ENCODE results near the gene MDM4. TPM values are rescaled to one million over a fixed set of nuclear protein-coding genes. Genes with fewer than 3 reads are reported as not detected.

The MDM4 gene
- total and polyA plus RNA-seq, 7 donors = 5.0 to 67.0 (median 33.4) TPM

- Histone ChIP-seq H3K36me3 (ENCODE audit: insufficient read depth in 1 of 2, low read depth in 1 of 2) (no peaks in the 10 kb centered on the region), H3K27me3 (ENCODE audit: insufficient read depth in 3 of 3, low read length in 2 of 3) (no peaks in the 10 kb centered on the region), H3K9me3 (no peaks in the 10 kb centered on the region), H3K27ac (no peak overlapping the region), H3K4me1 (no peaks in the 10 kb centered on the region), H3K4me3 (no peak overlapping the region)
- 46 to 62% (median 53%) methylated on average over 3 of the region's 3 CpGs for WGBS, 3 donors
- DNase-seq (no peak), ATAC-seq (no peak)
- intact Hi-C loops (cut with DNase I) = no loop called here
- no peak for TF ChIP-seq CTCF (IDR thresholded peaks at IDR 0.05)
These were observed 75.4 kb downstream of the MDM4 start for GRCh38 chr1:204591473-204592090.

DNA sequence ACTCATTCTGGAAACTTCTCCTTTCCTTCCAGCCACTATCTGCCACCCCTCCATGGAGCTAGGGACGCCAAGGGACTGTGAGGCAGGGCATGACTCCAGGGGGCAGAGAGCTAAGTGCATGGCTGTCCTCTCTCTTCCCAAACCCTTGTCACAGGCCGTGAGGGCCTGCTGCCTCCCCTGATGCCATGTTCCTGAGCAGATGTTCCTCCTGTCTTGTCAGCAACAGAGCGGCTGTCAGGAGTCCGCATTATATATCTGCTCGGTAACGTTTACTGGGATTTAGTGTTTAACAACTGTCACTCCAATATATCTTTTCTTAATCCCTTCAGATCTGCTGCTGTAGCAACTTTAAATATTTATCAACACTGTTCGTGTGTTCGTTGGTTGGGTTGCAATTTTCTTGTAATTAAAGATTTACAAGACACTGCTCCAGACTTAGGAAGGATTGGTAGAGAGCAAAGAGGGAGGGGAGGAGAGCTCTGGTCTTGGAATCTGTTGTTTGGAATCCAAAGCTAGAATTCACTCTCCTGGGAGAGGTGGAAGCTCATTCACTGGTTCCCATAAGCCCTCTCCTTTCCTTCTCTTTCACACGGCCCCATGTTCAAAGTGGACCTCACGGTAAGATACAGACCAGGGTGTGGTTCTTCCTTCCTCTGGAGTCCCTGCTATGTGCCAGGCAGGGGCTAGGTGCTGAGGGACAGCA lies 76.2 kb downstream of the MDM4 start:
- DNase-seq (no peak), ATAC-seq (no peak)
- no peak for TF ChIP-seq CTCF (IDR thresholded peaks at IDR 0.05)
- intact Hi-C loops (cut with DNase I) = no loop called here
- WGBS, 3 donors = 23 to 29% (median 29%) methylated on average over 10 of the region's 10 CpGs
- Histone ChIP-seq H3K27ac (no peak overlapping the region), H3K9me3 (no peaks in the 10 kb centered on the region), H3K27me3 (ENCODE audit: insufficient read depth in 3 of 3, low read length in 2 of 3) (no peaks in the 10 kb centered on the region), H3K4me3 (no peak overlapping the region), H3K36me3 (ENCODE audit: insufficient read depth in 1 of 2, low read depth in 1 of 2) (no peaks in the 10 kb centered on the region), H3K4me1 (no peaks in the 10 kb centered on the region)

DNA sequence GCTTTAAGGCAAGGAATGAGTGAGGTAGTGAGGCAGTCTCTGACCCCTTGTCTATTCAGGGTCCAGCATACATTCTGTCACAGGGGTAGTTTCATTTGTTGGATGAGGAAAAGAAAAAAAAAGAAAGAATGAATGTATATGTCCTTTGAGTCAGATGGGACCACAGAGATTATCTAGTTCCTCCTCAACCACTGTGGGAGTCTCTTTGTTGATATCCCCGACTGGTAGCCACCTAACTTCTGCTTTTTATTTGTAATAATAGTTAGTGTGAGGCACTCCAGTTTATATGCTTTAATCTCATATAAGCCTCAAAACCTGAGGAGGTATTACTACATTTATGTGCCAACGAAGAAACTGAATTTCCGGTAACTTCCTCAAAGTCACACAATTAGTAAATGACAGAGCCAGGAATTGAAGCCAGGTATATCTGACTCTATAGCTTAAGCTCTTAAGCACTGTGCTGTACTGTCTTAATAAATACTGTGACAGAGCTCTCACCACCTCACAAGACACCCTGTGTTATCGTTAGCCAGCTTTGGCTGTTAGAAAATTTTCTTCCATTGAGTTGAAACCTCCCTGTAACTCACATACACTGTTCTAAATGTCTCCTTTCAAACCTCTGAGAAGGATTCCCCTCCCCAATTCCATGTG lies 82.2 kb downstream of the MDM4 start:
- no peaks in the 10 kb centered on the region for H3K36me3 ChIP-seq (ENCODE audit: insufficient read depth in 1 of 2, low read depth in 1 of 2)
- TF ChIP-seq CTCF (IDR thresholded peaks at IDR 0.05) = no peak
- DNase-seq (no peak), ATAC-seq (no peak)
- no peak overlapping the region for H3K27ac ChIP-seq
- H3K4me1 ChIP-seq = no peaks in the 10 kb centered on the region
- intact Hi-C loops (cut with DNase I) = no loop called here
- WGBS, 3 donors = 80 to 88% (median 83%) methylated on average over 4 of the region's 4 CpGs
- no peaks in the 10 kb centered on the region for H3K9me3 ChIP-seq
- no peak overlapping the region for H3K4me3 ChIP-seq
- H3K27me3 ChIP-seq (ENCODE audit: insufficient read depth in 3 of 3, low read length in 2 of 3) = no peaks in the 10 kb centered on the region

DNA sequence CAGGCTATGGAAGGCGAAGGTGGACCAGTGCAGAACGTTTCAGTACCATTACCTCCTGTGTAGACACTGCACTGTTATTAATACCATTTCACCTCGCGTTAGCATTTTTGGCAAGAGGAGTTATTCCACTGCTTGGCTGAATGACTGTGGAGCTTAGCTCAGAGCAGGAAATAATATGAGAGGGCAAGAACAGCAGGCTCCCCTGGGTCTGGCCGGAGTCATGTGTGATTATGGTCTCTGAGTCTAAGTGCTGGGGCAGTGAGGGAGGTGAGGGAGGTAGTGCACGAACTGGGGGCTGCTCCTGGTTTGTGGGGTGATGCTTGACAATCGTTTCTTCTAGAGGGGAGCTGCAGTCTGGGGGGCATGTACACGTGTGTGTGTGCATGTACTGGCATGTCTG lies 82.9 kb downstream of the MDM4 start:
- WGBS, 3 donors = 52 to 55% (median 54%) methylated on average over 8 of the region's 8 CpGs

More for the DNA sequence above, 82.9 kb downstream of the MDM4 start:
- intact Hi-C loops (cut with DNase I) = no loop called here
- no peak overlapping the region for H3K27ac ChIP-seq
- no peak overlapping the region for H3K4me3 ChIP-seq
- TF ChIP-seq CTCF (IDR thresholded peaks at IDR 0.05) = no peak
- H3K4me1 ChIP-seq = no peaks in the 10 kb centered on the region
- DNase-seq (no peak), ATAC-seq (no peak)
- H3K9me3 ChIP-seq = no peaks in the 10 kb centered on the region
- H3K27me3 ChIP-seq (ENCODE audit: insufficient read depth in 3 of 3, low read length in 2 of 3) = no peaks in the 10 kb centered on the region
- no peaks in the 10 kb centered on the region for H3K36me3 ChIP-seq (ENCODE audit: insufficient read depth in 1 of 2, low read depth in 1 of 2)
